GM12878 (cell line): ENCODE measurements around the gene SLC22A23. TPM values are rescaled to one million over a fixed set of nuclear protein-coding genes. Genes with fewer than 3 reads are reported as not detected.
A peak's percentile ranks its signal among the peaks of the same experiment; 100 is the strongest.

ENCODE experiments used
- ATF3 ChIP-seq: IDR thresholded peaks from 2 replicates; pipeline ENCODE4 v1.6.1; 2011; ENCODE audit warnings: low read depth, mild to moderate bottlenecking, low read length, moderate library complexity, borderline replicate concordance; ENCODE audit errors: extremely low read depth
- ATF7 ChIP-seq: fragments of 450-650 bp; IDR thresholded peaks from 2 replicates; pipeline ENCODE4 v1.6.1; 2016; ENCODE audit warnings: low read depth, mild to moderate bottlenecking
- CREM ChIP-seq: IDR thresholded peaks from 2 replicates; pipeline ENCODE4 v1.6.1; 2014; ENCODE audit warnings: antibody characterized with exemption, low read depth
- JUND ChIP-seq: IDR thresholded peaks from 2 replicates; pipeline ENCODE4 v1.6.1; 2012; ENCODE audit warnings: low read depth, mild to moderate bottlenecking, low read length, improper control_type of control experiment, moderate library complexity
- KDM1A ChIP-seq: fragments of 200-600 bp; sonication (generic); IDR thresholded peaks from 2 replicates; pipeline ENCODE4 v1.6.1; 2016; ENCODE audit warnings: borderline replicate concordance
- LARP7 ChIP-seq: fragments of 450-650 bp; IDR thresholded peaks from 2 replicates; pipeline ENCODE4 v1.6.1; 2017; ENCODE audit warnings: mild to moderate bottlenecking
- MEF2B ChIP-seq: fragments of 450-650 bp; IDR thresholded peaks from 2 replicates; pipeline ENCODE4 v1.6.1; 2018; ENCODE audit warnings: mild to moderate bottlenecking, moderate library complexity; ENCODE audit not compliant: partially characterized antibody, poor library complexity, severe bottlenecking
- MTA3 ChIP-seq: IDR thresholded peaks from 2 replicates; pipeline ENCODE4 v1.6.1; 2012; ENCODE audit warnings: low read length, inconsistent platforms, borderline replicate concordance
- MYB ChIP-seq: fragments of 150-350 bp; IDR thresholded peaks from 2 replicates; pipeline ENCODE4 v1.6.1; 2014; ENCODE audit warnings: mild to moderate bottlenecking, low read depth, low read length, borderline replicate concordance
- MYC ChIP-seq: IDR thresholded peaks from 2 replicates; pipeline ENCODE4 v1.6.1; 2011; ENCODE audit warnings: mild to moderate bottlenecking, low read length, moderate library complexity, inconsistent platforms; ENCODE audit not compliant: insufficient read depth, insufficient replicate concordance, insufficient read length, severe bottlenecking
- PRDM15 ChIP-seq: fragments of 450-650 bp; formaldehyde crosslinking; IDR thresholded peaks from 2 replicates; pipeline ENCODE4 v1.4.0; 2020; ENCODE audit warnings: mild to moderate bottlenecking, moderate library complexity
- RCOR1 ChIP-seq: conservative IDR thresholded peaks from 2 replicates; pipeline ENCODE4 v1.6.1; 2012; ENCODE audit warnings: low read depth, low read length, improper control_type of control experiment
- RELA ChIP-seq: fragments of 450-650 bp; IDR thresholded peaks from 2 replicates; pipeline ENCODE4 v1.8.0; 2014; ENCODE audit warnings: borderline replicate concordance; ENCODE audit not compliant: partially characterized antibody
- SIX5 ChIP-seq: IDR thresholded peaks from 2 replicates; pipeline ENCODE4 v1.6.1; 2011; ENCODE audit warnings: mild to moderate bottlenecking, low read depth, low read length, moderate library complexity; ENCODE audit not compliant: severe bottlenecking
- STAT3 ChIP-seq: IDR thresholded peaks from 2 replicates; pipeline ENCODE4 v1.6.1; 2011; ENCODE audit warnings: low read depth, low read length, improper control_type of control experiment
- ZBED1 ChIP-seq: IDR thresholded peaks from 2 replicates; pipeline ENCODE4 v1.6.1; 2016; ENCODE audit warnings: borderline replicate concordance
- ZBTB11 ChIP-seq: fragments of 450-650 bp; formaldehyde crosslinking; IDR thresholded peaks from 2 replicates; pipeline ENCODE4 v1.5.0; 2022; ENCODE audit warnings: mild to moderate bottlenecking, missing genetic modification characterization
- ZBTB4 ChIP-seq: fragments of 450-650 bp; formaldehyde crosslinking; IDR thresholded peaks from 2 replicates; pipeline ENCODE4 v1.4.0; 2022; ENCODE audit warnings: mild to moderate bottlenecking, moderate library complexity
- polyA plus RNA-seq, 11 experiments: library from polyadenylated mRNA; depleted of rRNA in 4 of 11; unstranded in 6 of 11; stranded (reverse) in 5 of 11; fragments of >200 nt; fragmentation: Nextera tagmentation in 4 of 11; fragmentation: Illumina TruSeq in 1 of 11; extraction: Ambion mirVana in 4 of 11; extraction: Trizol in 1 of 11; gene quantifications; 1 replicate in 1 of 11; 2 replicates in 10 of 11; pipeline versions ENCODE4 v1.2.1 to v1.2.3, GENCODE V29; 2011 to 2016; ENCODE audit warnings: inconsistent platforms in 2 of 11, missing spikeins in 2 of 11, low read depth in 1 of 11
- total RNA-seq, 4 experiments: library from RNA; depleted of rRNA in 3 of 4; stranded (reverse); fragments of >200 nt in 3 of 4; fragmentation: Illumina TruSeq in 1 of 4; extraction: Trizol in 1 of 4; gene quantifications; 2 replicates each; pipeline versions ENCODE4 v1.2.1 to v1.2.3, GENCODE V29; 2013 to 2021

Gene SLC22A23
- total and polyA plus RNA-seq, 10 of the 15 experiments (the other 5 are each of a cell fraction or from before 2014, with no cell fraction given) = 0.20 to 2.4 (median 0.74) TPM

- TF ChIP-seq ZBED1 (no peak), MTA3 (no peak), ZBTB11 (CRISPR knock-in tag) (no peak), MYB (no peak), MYC (peak; percentile 97), SIX5 (peak; percentile 25), RELA (peak; percentile 41), ATF7 (no peak), LARP7 (peak; percentile 83), KDM1A (no peak), PRDM15 (CRISPR knock-in tag) (no peak), MEF2B (no peak), RCOR1 (no peak), CREM (peak; percentile 57), ATF3 (no peak), JUND (0 out of 2 replicates have a peak, but pooled peaks have one; percentile 5), STAT3 (no peak), ZBTB4 (CRISPR knock-in tag) (no peak)
Observed at GRCh38 chr6:3258720-3259490, 197.9 kb downstream of the SLC22A23 start, which contains the start of gene PSMG4 (continued).
